NCI-H1092 (cell line): ENCODE data around the gene IVD.
A peak's percentile ranks its signal among the peaks of the same experiment; 100 is the strongest.
"Not testable (repeated sequence)": the region's sequence is repeated elsewhere in the genome, so short reads cannot be mapped to it uniquely, and the experiment has no call there.

Experiments
- DNase-seq: peaks from one replicate; lab custom pipeline; 2025; lab: John Stamatoyannopoulos, UW

IVD gene

DNA sequence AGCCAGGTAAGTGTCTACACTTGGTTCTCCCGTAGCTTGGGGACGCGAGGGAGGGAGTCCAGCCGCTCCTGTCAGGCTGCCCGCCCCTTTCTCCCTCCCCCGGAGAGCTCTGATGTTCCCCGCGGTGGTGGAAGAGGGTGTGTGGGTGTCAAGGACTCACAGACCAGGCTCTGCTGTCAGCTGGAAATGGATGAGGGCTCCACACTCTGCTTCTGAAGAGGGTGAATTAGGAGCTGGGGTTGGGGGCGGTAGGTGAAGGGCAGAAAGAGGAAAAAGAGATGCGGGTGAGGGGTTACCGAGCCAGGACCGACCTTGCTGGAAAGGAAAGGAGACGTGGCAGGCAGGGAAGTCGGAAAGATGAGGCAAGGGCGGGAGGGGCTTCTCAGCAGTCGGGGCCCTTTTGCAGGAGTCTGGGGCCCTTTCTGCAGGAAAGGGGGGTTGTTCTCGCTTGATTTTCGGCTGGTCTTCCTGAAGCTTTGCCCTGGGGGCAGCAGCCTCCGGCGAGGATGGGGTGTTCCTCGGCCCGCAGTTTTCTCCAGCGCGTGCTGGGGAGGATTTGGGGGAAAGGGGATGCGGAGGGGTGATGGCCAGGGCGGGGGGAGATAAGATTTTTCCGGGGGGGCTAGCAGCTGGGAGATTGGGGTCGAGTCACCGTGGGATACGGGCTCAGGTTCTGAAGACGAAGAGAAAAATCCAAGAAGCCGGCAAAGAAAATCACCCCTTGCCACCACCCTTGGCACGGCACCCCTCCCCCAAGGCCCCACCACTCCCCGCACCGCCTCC is 34.6 kb downstream of the IVD start:
- DNase-seq: no peak

DNA sequence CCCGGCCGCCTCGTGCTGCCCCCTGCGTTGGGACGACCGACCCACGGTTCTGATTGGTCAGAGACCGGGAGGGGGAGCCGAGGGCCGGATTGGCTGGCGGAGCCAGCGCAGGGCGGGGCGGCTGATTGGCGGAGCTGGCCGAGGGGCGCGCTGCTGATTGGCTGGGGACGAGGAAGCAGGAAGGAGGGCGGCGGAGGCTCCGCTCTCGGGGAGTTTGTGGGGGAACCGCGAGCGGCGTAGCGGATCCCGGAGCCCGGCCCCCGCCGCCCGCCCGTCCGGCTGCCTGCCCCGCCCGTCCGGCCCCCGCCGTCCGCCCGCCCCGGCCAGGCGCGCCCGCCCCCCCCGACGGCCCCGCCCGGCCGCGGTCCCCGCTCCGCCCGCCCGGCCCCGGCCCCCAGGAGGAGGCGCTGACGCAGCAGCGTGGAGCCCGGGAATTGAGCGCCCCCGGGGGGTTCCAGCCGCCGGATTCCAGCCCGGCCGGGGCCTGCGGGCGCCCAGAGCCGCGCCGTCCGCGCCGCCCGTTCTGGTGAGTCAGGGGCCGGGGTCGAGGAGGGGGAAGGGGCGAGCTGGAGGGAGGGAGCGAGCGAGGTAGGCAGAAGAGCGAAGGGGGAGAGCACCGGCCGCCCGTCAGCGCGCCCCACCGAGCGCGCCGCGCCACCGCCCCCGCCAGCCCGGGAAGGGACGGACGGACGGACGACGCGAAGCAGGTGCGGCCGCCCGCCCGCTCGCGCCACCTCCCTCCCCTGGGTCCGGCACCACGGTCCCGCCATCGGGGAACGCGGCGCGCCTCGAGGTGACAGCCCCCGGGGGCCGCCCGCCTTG is 35.4 kb downstream of the IVD start, which contains the start of gene BAHD1:
TSS of gene BAHD1 (plus strand) at position 211 of the 822 bp plus-strand sequence. CDS start 17,512 bp downstream, outside the sequence.
- DNase-seq: peak; percentile 89

DNA sequence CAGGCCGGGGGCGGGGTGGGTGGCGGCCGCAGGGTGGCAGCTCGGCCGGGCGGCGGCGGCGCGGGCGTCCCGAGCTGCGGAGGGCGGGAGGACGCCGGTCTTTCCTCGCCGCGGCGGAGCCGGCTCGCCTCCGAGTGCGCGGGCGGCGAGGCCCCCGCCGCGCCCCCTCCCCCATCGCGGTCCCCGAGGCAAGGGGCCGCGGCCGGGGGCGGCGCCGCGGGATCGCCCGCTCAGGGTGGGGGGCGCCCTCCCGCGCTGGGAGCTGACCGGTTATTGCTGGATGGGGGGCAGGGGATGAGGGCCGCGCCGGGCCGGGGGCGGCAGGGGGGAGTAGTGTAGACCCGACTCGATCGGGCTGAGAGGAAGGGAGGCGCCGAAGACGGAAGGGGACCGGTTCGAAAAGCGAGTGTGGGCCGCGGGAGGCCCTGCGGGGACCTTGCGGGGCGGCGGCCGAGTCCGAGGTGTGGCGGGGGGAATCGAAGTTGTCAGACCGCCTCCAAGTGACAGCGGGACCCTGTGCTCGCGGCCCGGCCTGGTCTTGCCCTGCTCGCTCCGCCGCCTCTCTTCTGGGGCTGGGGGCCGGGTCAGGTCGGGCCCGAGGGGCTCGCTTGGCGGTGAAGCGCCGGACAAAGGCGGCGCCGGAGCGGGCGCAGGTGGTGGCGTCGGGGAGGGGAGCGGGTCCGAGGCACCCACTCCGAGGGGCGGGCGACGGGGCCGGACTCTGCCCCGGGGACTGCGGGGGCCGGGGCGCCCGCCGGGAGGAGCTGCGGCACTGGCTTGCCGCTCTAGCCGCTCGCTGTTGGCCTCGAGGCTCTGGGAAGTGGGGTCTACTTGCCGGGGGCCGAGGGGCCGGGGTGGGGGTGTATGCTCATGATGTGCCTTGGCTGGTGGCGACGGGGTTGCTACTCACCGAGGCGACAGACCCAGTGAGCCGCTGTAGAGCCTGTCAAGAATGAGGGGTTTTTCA is 36.3 kb downstream of the IVD start:
- DNase-seq: no peak

DNA sequence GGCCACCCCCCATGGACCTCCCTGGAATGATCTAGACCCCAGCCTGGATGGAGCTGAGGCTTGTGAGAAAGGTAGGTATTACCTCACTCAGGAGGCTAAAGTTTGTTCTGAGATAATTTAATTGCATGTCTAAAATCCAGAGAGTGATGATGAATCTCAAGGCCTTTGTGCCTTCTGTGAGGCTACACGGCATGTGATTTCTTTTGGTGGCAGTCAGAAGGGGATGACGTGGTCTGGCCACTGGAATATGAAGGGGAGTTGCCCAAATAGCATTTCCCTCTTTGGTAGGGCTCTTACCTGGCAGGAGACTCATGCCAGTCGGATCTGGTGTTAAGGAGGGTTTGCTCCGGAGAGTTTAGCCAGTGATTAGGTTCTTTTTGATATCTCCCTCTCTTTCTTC is 37.7 kb downstream of the IVD start:
- no peak for DNase-seq

DNA sequence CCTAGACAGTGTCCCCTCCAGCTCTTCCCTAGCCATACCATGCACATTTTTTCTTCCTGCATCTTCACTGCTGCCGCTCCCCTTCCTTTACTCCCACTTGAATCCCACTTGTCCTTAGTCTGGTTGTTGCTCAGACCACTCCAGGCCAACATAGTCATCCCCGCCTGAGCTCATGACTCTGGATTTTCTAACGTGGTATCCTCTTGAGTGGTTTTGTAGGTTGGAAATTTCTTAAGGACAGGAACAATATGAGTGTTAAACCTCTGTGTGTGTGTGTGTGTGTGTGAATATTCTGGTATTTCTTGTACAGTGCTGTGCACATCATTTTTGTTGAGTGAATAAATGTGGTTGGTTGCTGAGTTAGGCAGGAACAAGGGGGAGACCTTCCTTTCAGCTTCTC is 38.3 kb downstream of the IVD start:
- DNase-seq: no peak

DNA sequence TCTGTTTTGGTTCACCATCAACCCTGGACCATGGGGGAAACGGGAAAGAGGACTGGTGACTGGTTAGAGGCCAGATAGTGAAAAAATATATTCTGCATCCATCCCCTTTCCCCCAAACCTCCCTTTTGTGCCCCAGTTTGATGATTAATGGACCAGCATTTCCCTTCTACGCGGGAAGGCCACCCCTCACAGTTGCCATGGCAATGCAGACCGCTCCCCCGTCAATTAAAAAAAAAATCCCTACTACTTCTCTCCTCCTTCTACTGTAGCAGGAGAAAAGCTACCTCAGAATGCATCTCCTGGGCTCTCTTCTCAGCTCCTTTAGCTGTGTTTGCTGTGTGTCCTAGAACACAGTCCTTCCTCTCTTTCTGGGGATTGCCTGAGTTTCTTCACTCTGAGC is 39.1 kb downstream of the IVD start:
- no peak for DNase-seq

DNA sequence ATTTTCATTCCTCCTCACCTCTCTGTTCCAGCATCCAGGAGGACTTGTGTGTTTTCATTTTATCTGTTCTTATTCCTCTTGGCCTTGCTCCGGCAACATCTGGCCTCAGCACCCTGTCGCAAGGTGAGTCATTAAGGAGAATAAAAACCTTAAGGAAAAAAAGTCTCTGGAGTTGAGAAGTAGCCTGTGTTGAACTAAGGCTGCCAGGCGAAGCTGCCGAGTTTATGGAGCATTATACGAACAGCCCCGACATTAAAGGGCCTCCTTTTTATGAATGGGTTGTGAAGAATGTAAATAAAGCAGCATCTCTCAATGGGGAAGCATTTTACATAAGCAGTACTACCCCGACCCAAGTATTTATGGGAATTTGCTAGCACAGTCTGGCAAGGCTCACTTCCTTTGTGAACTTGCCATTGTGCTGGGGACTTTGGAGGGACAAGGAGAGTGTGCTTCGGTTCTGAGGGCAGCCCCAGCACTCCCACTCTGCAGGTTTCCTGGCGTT is 39.9 kb downstream of the IVD start:
- no peak for DNase-seq

DNA sequence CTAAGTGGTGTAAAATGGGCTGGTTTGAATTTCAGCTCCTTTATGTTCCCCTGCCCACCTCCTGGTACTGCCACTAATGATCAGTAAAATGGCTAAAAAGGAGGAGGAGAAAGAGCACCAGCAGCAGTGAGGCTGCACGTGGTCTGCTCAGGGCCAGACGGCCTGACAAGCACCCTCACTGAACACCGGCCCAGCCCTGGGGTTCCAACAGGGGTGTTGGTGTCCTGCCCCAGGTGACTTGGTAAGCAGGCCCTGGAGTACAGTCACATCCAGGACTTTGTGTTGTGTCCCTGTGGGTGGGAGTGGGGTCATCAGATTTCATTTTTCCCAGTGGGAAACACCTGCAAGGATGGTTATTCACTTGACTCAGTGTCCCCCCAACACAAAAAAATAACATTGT is 40.5 kb downstream of the IVD start:
- no peak for DNase-seq

DNA sequence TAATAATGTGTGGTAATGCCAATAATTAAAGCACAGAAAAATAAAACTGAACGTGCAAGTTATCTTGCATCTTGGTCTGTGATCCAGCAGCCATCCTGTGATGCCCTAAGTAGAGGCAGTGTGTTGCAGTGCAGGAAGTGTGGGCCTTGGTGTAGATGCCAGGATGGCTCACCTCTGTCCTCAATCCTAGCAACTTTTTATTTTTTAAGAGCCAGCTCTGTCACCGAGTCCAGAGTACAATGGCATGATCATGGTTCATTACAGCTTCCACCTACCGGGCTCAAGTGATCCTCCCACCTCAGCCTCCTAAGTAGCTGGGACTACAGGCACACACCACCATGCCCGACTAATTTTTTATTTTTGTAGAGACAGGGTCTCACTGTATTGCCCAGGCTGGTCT is 42.8 kb downstream of the IVD start:
- no peak for DNase-seq

DNA sequence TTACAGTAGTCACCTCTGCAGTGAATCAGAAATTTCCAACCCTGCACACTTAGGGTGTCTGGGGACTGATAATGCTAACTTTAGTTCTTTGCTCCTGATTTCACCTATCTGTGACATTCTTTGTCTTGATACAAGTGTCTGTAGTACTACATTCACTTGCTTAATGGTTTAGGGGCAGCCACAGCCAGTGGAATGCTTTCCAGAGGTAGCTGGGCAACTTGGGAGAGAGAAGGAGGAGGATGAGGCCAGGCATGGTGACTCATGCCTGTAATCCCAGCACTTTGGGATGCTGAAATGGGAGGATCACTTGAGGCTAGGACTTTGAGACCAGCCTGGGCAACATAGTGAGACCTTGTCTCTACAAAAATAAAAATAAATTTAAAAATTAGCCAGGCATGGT is 43.7 kb downstream of the IVD start:
- DNase-seq: no peak

DNA sequence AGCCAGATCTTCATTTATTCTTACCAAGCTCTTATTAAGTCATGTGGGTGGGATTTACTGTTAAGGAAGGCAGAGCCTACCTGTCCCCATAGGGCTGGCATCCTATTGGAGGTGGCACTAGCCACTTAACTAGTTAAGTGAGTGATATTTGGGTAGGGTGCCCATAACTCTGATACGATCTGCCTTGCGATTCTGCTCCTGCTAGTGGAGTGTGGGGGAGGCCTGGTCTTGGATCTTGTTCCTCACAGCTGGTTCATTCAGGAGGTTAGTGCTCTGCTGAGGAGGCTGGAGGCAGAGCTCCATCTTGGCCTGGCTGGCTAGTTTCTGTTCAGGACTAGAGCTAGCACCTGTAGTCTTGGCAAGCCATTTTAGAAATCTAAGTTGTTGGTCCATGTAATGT is 44.5 kb downstream of the IVD start:
- DNase-seq: no peak

DNA sequence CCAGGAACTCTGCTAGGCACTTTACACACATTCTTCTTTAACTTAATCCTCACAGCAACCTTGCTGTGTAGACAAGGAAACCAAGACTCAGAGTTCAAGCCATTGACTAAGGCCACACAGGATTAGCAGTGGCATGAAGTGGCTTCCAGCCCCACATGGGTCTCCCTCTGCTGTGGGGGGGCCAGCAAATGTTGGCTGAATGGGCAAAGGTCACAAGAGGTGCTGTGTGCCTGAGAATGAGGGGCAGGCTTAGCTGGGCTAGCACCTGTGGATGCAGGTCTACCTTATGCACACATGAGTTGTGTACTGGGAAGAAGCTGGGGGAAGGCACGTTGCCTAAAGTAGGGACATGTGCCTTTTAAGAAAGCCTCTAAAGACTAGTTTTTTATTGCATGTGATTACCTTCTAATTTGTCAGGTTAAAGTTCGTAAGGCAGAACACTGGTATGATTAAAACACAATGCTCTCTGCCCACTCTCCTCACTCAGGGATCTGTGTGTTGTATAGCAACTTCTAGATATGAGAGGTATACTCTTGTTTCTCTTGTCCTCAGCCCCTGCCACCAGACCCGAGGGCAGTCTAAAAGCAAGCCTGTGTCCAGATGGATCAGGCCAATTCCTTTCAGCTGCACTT is 46.0 kb downstream of the IVD start:
- DNase-seq: no peak

DNA sequence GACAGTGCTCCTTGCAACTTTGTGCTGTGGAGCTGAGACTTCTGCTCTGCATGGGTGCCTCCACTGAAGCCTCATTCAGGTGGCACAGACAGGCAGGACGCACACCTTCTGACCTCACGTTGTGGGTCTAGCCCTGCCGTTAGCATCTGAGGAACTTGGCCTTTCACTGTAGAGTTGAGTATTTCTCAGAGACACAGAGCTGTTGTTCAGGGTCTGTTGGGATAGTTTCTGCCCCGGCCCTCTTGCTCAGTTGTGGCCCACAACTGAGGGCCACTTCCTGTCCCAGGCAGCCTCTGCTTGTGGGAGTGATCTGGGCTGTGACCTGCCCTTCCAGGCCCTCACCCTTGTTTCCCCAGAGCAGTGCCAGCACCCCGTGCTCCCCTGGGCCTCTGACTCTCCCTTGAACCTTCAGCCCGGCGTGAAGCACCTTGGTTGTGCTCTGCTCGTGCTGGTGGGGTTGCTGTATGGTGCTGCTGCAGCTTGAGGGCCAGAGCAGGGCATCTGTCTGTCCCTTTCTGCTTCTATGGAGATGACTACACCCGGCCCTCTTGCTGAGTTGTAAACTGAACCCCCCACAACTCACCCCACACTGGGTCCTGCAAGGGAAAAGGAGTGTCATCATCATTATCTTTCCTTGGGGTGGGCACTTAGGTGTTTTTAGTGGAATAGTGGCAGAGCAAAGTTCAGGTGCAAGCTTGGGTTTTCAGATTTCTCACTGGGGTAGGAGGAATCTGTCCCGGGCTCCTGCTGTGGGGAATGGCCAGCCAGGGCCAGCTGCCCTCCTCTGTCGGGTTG is 46.9 kb downstream of the IVD start:
- DNase-seq: no peak

DNA sequence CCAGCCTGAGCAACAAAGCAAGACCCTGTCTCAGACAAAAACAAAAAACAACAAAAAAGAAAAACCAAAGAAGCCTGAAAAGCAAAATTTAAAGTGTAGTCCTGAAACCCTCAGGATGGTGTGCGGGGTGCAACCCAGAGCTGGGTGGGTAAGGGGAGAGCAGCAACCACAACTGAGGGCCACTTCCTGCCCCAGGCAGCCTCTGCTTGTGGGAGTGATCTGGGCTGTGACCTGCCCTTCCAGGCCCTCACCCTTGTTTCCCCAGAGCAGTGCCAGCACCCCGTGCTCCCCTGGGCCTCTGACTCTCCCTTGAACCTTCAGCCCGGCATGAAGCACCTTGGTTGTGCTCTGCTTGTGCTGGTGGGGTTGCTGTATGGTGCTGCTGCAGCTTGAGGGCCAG is 48.3 kb downstream of the IVD start:
- DNase-seq: not testable (repeated sequence)

DNA sequence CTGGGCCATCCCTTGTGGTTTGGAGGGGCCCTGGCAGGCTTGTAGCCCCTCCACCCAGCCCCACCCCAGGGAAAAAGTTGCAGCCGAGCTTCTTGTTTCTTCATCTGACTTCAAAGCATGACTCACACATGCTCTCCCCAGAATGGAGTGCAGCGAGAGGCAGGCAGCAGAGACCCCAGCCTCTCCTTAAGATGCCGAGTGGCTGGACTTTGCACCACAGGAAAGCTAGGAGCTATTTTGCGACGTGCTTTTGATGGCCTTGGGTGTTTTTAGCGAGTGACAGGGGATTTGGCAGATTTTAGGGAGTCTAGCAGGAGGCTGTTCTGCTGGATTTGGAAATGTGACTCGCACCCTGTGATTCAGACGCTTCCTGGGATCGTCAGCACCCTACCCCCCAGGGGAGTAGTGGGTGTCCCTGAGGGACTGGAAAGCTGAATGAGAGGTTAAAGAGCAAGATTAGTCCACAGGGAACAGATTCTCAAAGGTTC is 49.4 kb downstream of the IVD start:
- DNase-seq: no peak

DNA sequence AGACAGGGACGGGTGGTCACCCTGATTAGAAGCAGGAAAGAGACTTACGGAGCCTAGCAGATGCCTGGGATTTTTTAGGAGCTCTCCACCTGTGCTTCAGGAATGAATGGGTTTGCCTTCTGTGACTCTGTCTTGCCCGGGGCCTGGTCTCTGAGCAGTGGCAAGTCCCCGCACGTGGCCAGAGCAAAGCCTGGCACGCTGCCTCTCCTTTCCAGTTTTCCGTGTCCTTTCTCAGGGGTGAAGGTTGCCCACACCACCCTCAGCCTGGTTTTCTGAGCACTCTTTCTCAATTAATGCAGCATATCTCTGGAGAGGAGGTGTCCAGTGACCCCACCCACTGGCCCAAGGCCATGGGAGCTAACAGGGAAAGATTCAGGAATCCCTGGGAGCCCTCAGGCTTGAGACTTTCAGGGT is 50.7 kb downstream of the IVD start:
- DNase-seq: no peak

DNA sequence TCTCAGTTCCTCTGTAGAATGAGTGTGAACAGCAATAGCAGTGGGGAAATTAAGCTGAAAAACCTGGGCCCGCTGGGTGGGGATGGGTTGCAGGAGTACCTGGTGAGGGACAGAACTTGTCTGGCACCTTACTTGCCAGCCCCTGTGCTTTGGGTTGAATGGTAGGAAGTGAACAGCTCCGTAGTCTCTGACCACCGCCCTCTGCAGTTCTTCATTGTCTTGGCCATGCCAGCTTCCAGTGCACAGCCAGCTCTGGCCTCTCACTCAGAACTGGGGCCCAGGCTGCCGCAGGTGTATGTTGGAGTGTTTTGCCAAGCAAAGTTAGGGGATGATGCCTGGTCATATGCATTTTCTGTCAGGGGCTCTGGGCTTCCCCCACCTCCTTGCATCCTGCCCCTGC is 51.1 kb downstream of the IVD start:
- DNase-seq: no peak

DNA sequence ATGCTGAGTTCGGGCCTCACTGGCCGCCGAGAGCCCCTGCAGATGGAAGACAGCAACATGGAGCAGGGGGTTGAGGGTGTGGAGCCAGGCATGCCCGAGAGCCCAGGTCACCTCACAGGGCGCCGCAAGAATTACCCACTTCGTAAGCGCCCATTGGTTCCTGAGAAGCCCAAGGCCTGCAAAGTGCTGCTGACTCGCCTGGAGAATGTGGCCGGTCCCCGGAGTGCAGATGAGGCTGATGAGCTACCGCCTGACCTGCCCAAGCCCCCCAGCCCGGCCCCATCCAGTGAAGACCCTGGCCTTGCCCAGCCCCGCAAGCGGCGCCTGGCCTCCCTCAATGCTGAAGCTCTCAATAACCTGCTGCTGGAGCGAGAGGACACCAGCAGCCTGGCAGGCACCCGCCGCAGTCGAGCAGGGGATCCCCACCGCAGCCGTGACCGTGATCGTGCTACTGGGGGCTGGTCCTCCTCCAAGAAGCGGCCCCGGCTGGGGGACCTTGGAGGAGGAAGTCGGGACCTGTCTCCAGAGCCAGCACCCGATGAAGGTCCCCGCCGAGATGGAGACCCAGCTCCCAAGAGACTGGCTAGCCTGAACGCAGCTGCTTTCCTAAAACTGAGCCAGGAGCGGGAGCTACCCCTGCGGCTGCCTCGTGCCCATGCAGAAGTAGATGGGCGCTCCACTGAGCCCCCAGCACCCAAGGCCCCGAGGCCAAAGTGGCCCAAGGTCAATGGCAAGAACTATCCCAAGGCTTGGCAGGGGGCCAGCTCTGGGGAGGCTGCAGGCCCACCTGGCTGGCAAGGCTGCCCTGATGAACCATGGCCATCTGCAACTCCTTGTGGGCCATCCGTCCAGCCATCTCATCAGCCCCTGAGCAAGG is 53.1 kb downstream of the IVD start:
- no peak for DNase-seq

DNA sequence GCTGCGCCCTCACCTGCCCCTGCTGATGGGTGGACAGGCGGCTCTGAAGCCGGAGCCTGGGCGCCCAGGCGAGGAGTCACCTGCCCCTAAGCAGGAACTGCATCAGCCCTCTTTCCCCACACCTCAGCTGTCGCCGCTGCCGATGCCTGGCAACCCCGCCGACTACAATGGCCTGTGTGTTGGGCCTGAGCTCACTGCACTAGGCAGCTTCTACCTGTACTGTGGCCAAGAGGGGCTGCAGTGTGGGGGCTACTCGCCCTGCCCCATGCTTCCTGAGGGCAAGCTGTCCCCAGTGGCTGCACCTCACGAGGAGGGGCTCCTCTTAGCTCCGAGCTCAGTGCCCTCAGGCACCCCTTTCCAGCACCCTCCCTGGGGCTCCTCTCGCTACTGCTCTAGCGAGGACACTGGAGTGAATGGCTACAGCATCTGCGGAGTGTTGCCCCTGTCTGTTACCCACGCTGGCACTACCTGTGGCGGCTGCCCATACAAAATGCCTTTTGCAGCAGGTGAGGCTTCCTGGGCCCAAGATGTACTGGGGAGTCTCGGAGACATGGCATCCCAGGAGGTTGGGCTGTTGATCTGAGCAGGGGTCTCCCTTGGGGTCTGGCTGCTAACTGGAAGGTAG is 53.9 kb downstream of the IVD start:
- no peak for DNase-seq
